ENCODE data around the gene RXYLT1. TPM values are rescaled to one million over a fixed set of nuclear protein-coding genes. Genes with fewer than 3 reads are reported as not detected.

Gene RXYLT1
- total RNA-seq, 2 experiments from 2014 or later: 6.2 to 6.3 TPM

GRCh38 chr12:63828867-63829266, 49.2 kb downstream of the RXYLT1 start:
- Histone ChIP-seq H3K4me1 (ENCODE audit: insufficient read depth, low read length) (no peaks in the 10 kb centered on the region), H3K36me3 (ENCODE audit: insufficient read depth, low read length) (no peaks in the 10 kb centered on the region), H3K27ac (ENCODE audit: low read depth in 1 of 2, low read length in 2 of 2) (no peak overlapping the region), H3K4me3 (ENCODE audit: low read length) (no peak overlapping the region), H3K9me3 (ENCODE audit: control insufficient read depth in 1 of 2, insufficient read depth in 1 of 2, low read length in 2 of 2) (no peaks in the 10 kb centered on the region), H3K27me3 (ENCODE audit: control insufficient read depth in 1 of 2, insufficient read depth in 2 of 2, low read length in 2 of 2) (no peaks in the 10 kb centered on the region)
- Mint-ChIP-seq H3K9me3 (no peaks in the 10 kb centered on the region), H3K36me3 (ENCODE audit: low read depth) (no peaks in the 10 kb centered on the region), H3K4me3 (no peak overlapping the region), H3K27ac (no peak overlapping the region), H3K4me1 (ENCODE audit: low read depth) (no peaks in the 10 kb centered on the region), H3K27me3 (peaks cover 31% of the 10 kb centered on the region)
- DNase-seq: no peak
- intact Hi-C loops (cut with DNase I, micrococcal nuclease): no loop called here
- CTCF ChIA-PET: no interaction called here
- no peak for ATAC-seq (ENCODE audit: poor library complexity)
- TF ChIP-seq CTCF (IDR thresholded peaks at IDR 0.05): no peak
- POLR2A ChIA-PET: no interaction called here

- intact Hi-C loops (cut with DNase I, micrococcal nuclease): no loop called here
- ATAC-seq (ENCODE audit: poor library complexity): no peak
- Mint-ChIP-seq H3K4me3 (no peak overlapping the region), H3K36me3 (ENCODE audit: low read depth) (no peaks in the 10 kb centered on the region), H3K4me1 (ENCODE audit: low read depth) (no peaks in the 10 kb centered on the region), H3K27ac (no peak overlapping the region), H3K9me3 (no peaks in the 10 kb centered on the region), H3K27me3 (peaks cover 19% of the 10 kb centered on the region)
- Histone ChIP-seq H3K27me3 (ENCODE audit: control insufficient read depth in 1 of 2, insufficient read depth in 2 of 2, low read length in 2 of 2) (peaks cover 0 to 6% of the 10 kb centered on the region in 2 experiments), H3K4me1 (ENCODE audit: insufficient read depth, low read length) (no peaks in the 10 kb centered on the region), H3K4me3 (ENCODE audit: low read length) (no peak overlapping the region), H3K27ac (ENCODE audit: low read depth in 1 of 2, low read length in 2 of 2) (no peak overlapping the region), H3K9me3 (ENCODE audit: control insufficient read depth in 1 of 2, insufficient read depth in 1 of 2, low read length in 2 of 2) (no peaks in the 10 kb centered on the region), H3K36me3 (ENCODE audit: insufficient read depth, low read length) (no peaks in the 10 kb centered on the region)
- ChIA-PET POLR2A (no interaction called here), CTCF (no interaction called here)
- no peak for TF ChIP-seq CTCF (IDR thresholded peaks at IDR 0.05)
- no peak for DNase-seq
Observed at GRCh38 chr12:63836046-63836445, 56.3 kb downstream of the RXYLT1 start.

- H3K4me3 ChIP-seq (ENCODE audit: low read length): no peak overlapping the region
- no peak overlapping the region for H3K27ac ChIP-seq (ENCODE audit: low read depth in 1 of 2, low read length in 2 of 2)
- no peaks in the 10 kb centered on the region for H3K4me1 ChIP-seq (ENCODE audit: insufficient read depth, low read length)
- ChIA-PET CTCF (no interaction called here), POLR2A (no interaction called here)
- H3K9me3 ChIP-seq (ENCODE audit: control insufficient read depth in 1 of 2, insufficient read depth in 1 of 2, low read length in 2 of 2): no peaks in the 10 kb centered on the region
- ATAC-seq (ENCODE audit: poor library complexity): no peak
- no peaks in the 10 kb centered on the region for H3K9me3 Mint-ChIP-seq
- peaks cover 10% of the 10 kb centered on the region for H3K27me3 Mint-ChIP-seq
- H3K27me3 ChIP-seq (ENCODE audit: control insufficient read depth in 1 of 2, insufficient read depth in 2 of 2, low read length in 2 of 2): peaks cover 0 to 6% of the 10 kb centered on the region in 2 experiments
- no peaks in the 10 kb centered on the region for H3K36me3 Mint-ChIP-seq (ENCODE audit: low read depth)
- intact Hi-C loops (cut with DNase I, micrococcal nuclease): no loop called here
- no peaks in the 10 kb centered on the region for H3K4me1 Mint-ChIP-seq (ENCODE audit: low read depth)
- H3K36me3 ChIP-seq (ENCODE audit: insufficient read depth, low read length): no peaks in the 10 kb centered on the region
- DNase-seq: no peak
- H3K4me3 Mint-ChIP-seq: no peak overlapping the region
- TF ChIP-seq CTCF (IDR thresholded peaks at IDR 0.05): no peak
- no peak overlapping the region for H3K27ac Mint-ChIP-seq
Observed at GRCh38 chr12:63836936-63837335, 57.2 kb downstream of the RXYLT1 start.
